ENCODE measurements around the gene ACACA.

- TF ChIP-seq CTCF (conservative IDR thresholded peaks at IDR 0.05 in 1 of 2, IDR thresholded peaks at IDR 0.05 in 1 of 2; ENCODE audit: extremely low read depth in 1 of 2, insufficient read depth in 1 of 2, low read depth in 1 of 2, low read length in 2 of 2) (no peak), EZH2 (IDR thresholded peaks at IDR 0.05; ENCODE audit: borderline replicate concordance, low read length) (no peak)
Observed at GRCh38 chr17:37417852-37418251, 11.2 kb upstream of the ACACA start.
